MCF 10A (cell line): ENCODE results near the gene SIRPG. TPM values are rescaled to one million over a fixed set of nuclear protein-coding genes. Genes with fewer than 3 reads are reported as not detected.

Experiments
- BruUV-seq: library from RNA; stranded (reverse); fragments of 400-500 nt; replicated peaks from 2 replicates; lab custom pipeline; 2021; lab: Mats Ljungman, UMichigan
- CTCF ChIA-PET: fragments of 300-600 bp; sonication (Branson Sonifier 250); formaldehyde crosslinking; extraction: SDS; loops from one replicate; lab custom pipeline; 2021; ENCODE audit warnings: antibody characterized with exemption, inconsistent platforms; lab: Yijun Ruan, JAX
- POLR2A ChIA-PET: fragments of 300-600, 350-650 bp; sonication (Branson Sonifier 250); formaldehyde crosslinking; extraction: SDS; loops from one replicate; lab custom pipeline; 2020; ENCODE audit warnings: antibody characterized with exemption, inconsistent platforms; lab: Yijun Ruan, JAX
- DNase-seq: peaks from one replicate; pipeline ENCODE4 v3.0.0-alpha.2; 2018; ENCODE audit not compliant: unreplicated experiment
- H3K27ac Mint-ChIP-seq: one replicate; pipeline ENCODE4 v1.8.0; 2022; ENCODE audit warnings: mild to moderate bottlenecking, low read depth, mixed read lengths; ENCODE audit not compliant: unreplicated experiment
- H3K27me3 Mint-ChIP-seq: one replicate; pipeline ENCODE4 v1.8.0; 2022; ENCODE audit warnings: mixed read lengths; ENCODE audit not compliant: insufficient read depth, unreplicated experiment
- H3K36me3 Mint-ChIP-seq: one replicate; pipeline ENCODE4 v1.8.0; 2022; ENCODE audit warnings: mild to moderate bottlenecking, moderate library complexity, mixed read lengths; ENCODE audit not compliant: insufficient read depth, unreplicated experiment
- H3K4me1 Mint-ChIP-seq: one replicate; pipeline ENCODE4 v1.8.0; 2022; ENCODE audit warnings: mixed read lengths; ENCODE audit not compliant: insufficient read depth, unreplicated experiment
- H3K4me3 Mint-ChIP-seq: one replicate; pipeline ENCODE4 v1.8.0; 2022; ENCODE audit warnings: mild to moderate bottlenecking, moderate library complexity, mixed read lengths; ENCODE audit not compliant: unreplicated experiment
- H3K9me3 Mint-ChIP-seq: one replicate; pipeline ENCODE4 v1.8.0; 2022; ENCODE audit warnings: mixed read lengths; ENCODE audit not compliant: unreplicated experiment
- intact Hi-C: fragments of 100-400 bp; cut with micrococcal nuclease; formaldehyde crosslinking; loops from 2 replicates; pipeline ENCODE4 v1.14.1; 2022
- total RNA-seq: library from RNA; stranded (reverse); gene quantifications from 2 replicates; pipeline ENCODE4 v1.2.3, GENCODE V29; 2022
- TF ChIP-seq, protein P1 (sequence below): fragments of 200-600 bp; IDR thresholded peaks from one replicate; pipeline ENCODE4 v1.8.0; 2022; ENCODE audit warnings: antibody characterized with exemption, mild to moderate bottlenecking; ENCODE audit not compliant: unreplicated experiment

The SIRPG gene
- total RNA-seq, 1 experiment from 2014 or later, result not detected

DNA sequence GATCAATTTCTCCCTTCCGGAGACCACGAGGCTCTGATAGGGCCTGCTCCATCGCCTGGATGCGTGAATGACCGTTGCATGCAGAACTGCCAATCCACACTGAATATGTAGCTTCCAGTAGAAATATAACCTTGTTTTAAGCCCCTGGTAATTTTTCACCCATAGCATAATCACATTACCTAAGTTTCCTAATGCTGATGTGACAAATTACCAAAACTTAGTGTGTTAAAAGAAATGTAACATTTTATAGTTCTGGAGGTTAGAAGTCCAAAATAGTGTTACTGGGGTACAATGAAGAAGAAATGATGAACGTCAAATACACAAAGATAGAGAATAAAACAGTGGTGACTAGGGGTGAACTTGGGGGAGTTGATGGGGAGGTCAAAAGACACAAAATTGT is 78.1 kb downstream of the SIRPG start:
- CTCF ChIA-PET, result interaction anchor here (0.6 kb wide), 1 partner anchor 512 kb away, joined by 3 read pairs; no protein-coding TSS in a partner anchor
- no peaks in the 10 kb centered on the region for H3K9me3 Mint-ChIP-seq
- H3K4me1 Mint-ChIP-seq, result peaks cover 6% of the 10 kb centered on the region
- H3K27me3 Mint-ChIP-seq, result no peaks in the 10 kb centered on the region
- POLR2A ChIA-PET, result no interaction called here
- intact Hi-C loops, result no loop called here
- no peak overlapping the region for H3K27ac Mint-ChIP-seq
- no peaks in the 10 kb centered on the region for H3K36me3 Mint-ChIP-seq
- BruUV-seq, result no TSS peak
- H3K4me3 Mint-ChIP-seq, result no peak overlapping the region
- TF ChIP-seq, protein P1, sequence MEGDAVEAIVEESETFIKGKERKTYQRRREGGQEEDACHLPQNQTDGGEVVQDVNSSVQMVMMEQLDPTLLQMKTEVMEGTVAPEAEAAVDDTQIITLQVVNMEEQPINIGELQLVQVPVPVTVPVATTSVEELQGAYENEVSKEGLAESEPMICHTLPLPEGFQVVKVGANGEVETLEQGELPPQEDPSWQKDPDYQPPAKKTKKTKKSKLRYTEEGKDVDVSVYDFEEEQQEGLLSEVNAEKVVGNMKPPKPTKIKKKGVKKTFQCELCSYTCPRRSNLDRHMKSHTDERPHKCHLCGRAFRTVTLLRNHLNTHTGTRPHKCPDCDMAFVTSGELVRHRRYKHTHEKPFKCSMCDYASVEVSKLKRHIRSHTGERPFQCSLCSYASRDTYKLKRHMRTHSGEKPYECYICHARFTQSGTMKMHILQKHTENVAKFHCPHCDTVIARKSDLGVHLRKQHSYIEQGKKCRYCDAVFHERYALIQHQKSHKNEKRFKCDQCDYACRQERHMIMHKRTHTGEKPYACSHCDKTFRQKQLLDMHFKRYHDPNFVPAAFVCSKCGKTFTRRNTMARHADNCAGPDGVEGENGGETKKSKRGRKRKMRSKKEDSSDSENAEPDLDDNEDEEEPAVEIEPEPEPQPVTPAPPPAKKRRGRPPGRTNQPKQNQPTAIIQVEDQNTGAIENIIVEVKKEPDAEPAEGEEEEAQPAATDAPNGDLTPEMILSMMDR, result no peak
- DNase-seq, result no peak

Other genes with a start within 250 kb of the SIRPG start
- gene NSFL1C, start 190.9 kb downstream of the SIRPG start, total RNA-seq, result 63.3 and 76.1 TPM in 2 replicates
- 1.3 and 1.8 TPM in 2 replicates for gene SIRPB2, start 166.4 kb downstream of the SIRPG start, total RNA-seq
- not detected in 2 replicates for gene SIRPD, start 100.1 kb downstream of the SIRPG start, total RNA-seq
- gene SIRPB1, start 37.8 kb downstream of the SIRPG start, total RNA-seq, result 1.4 and 2.4 TPM in 2 replicates
- 18.0 and 23.6 TPM in 2 replicates for gene SIRPA, start 237.6 kb upstream of the SIRPG start, total RNA-seq